ENCODE data around the gene SLC25A28. TPM values are rescaled to one million over a fixed set of nuclear protein-coding genes. Genes with fewer than 3 reads are reported as not detected.

SLC25A28 gene
- total RNA-seq, 1 experiment from 2014 or later: 36.7 TPM

DNA sequence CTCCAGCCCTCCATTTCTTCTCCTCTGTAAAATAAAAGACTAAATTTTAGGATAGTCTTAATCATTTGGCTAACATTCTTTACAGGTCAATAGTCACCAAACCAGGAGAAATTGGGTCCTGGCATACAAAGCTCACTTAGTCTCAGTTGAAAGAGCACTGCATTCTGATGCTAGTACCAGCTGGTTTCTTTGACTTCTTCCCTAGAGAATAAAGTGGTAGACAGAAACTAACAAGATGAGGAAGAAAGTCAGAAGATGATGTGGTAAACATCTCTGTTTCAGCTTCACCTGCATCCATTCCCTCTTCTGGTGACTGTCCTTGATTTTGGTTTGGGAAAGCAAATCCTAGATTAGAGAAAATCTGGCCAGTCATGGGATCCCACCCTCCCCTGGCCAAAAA lies 50.3 kb downstream of the SLC25A28 start:
- H3K36me3 Mint-ChIP-seq (ENCODE audit: insufficient read depth, unreplicated experiment): no peaks in the 10 kb centered on the region
- H3K27me3 Mint-ChIP-seq (ENCODE audit: insufficient read depth, unreplicated experiment): no peaks in the 10 kb centered on the region
- TF ChIP-seq, protein P1, sequence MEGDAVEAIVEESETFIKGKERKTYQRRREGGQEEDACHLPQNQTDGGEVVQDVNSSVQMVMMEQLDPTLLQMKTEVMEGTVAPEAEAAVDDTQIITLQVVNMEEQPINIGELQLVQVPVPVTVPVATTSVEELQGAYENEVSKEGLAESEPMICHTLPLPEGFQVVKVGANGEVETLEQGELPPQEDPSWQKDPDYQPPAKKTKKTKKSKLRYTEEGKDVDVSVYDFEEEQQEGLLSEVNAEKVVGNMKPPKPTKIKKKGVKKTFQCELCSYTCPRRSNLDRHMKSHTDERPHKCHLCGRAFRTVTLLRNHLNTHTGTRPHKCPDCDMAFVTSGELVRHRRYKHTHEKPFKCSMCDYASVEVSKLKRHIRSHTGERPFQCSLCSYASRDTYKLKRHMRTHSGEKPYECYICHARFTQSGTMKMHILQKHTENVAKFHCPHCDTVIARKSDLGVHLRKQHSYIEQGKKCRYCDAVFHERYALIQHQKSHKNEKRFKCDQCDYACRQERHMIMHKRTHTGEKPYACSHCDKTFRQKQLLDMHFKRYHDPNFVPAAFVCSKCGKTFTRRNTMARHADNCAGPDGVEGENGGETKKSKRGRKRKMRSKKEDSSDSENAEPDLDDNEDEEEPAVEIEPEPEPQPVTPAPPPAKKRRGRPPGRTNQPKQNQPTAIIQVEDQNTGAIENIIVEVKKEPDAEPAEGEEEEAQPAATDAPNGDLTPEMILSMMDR (IDR thresholded peaks at IDR 0.05; ENCODE audit: insufficient read depth in 1 of 2, low read depth in 1 of 2, low read length in 1 of 2, severe bottlenecking in 1 of 2, unreplicated experiment in 1 of 2): no peak
- POLR2A ChIA-PET: no interaction called here
- no peak overlapping the region for H3K4me3 Mint-ChIP-seq (ENCODE audit: unreplicated experiment)
- 0 out of 2 replicates have a peak, but pooled peaks cover 3% of the 10 kb centered on the region for H3K4me1 ChIP-seq
- H3K27me3 ChIP-seq (replicated peaks; ENCODE audit: control insufficient read depth, insufficient read depth, low read length): no peaks in the 10 kb centered on the region
- no peaks in the 10 kb centered on the region for H3K9me3 Mint-ChIP-seq (ENCODE audit: unreplicated experiment)
- no peak overlapping the region for H3K4me3 ChIP-seq (ENCODE audit: low read depth, low read length)
- intact Hi-C loops (cut with micrococcal nuclease; ENCODE audit: unreplicated experiment): no loop called here
- H3K9me3 ChIP-seq: no peaks in the 10 kb centered on the region
- no TSS peak for BruUV-seq (replicated peaks)
- no peak overlapping the region for H3K27ac Mint-ChIP-seq (ENCODE audit: unreplicated experiment)
- H3K36me3 ChIP-seq (ENCODE audit: control insufficient read depth, insufficient read depth, low read length): no peaks in the 10 kb centered on the region
- CTCF ChIA-PET: no interaction called here
- H3K4me1 Mint-ChIP-seq (ENCODE audit: low read depth, unreplicated experiment): peaks cover 6% of the 10 kb centered on the region
- DNase-seq: no peak

- intact Hi-C loops (cut with micrococcal nuclease; ENCODE audit: unreplicated experiment): no loop called here
- Histone ChIP-seq H3K27me3 (replicated peaks; ENCODE audit: control insufficient read depth, insufficient read depth, low read length) (no peaks in the 10 kb centered on the region), H3K4me1 (0 out of 2 replicates have a peak, but pooled peaks cover 5% of the 10 kb centered on the region), H3K9me3 (no peaks in the 10 kb centered on the region), H3K4me3 (ENCODE audit: low read depth, low read length) (no peak overlapping the region), H3K36me3 (ENCODE audit: control insufficient read depth, insufficient read depth, low read length) (no peaks in the 10 kb centered on the region)
- TF ChIP-seq, protein P1 (IDR thresholded peaks at IDR 0.05; ENCODE audit: insufficient read depth in 1 of 2, low read depth in 1 of 2, low read length in 1 of 2, severe bottlenecking in 1 of 2, unreplicated experiment in 1 of 2): no peak
- ChIA-PET POLR2A (no interaction called here), CTCF (no interaction called here)
- H3K27me3 Mint-ChIP-seq (ENCODE audit: insufficient read depth, unreplicated experiment): no peaks in the 10 kb centered on the region
- no peak overlapping the region for H3K4me3 Mint-ChIP-seq (ENCODE audit: unreplicated experiment)
- no peak overlapping the region for H3K27ac Mint-ChIP-seq (ENCODE audit: unreplicated experiment)
- DNase-seq: no peak
- BruUV-seq (replicated peaks): no TSS peak
- H3K9me3 Mint-ChIP-seq (ENCODE audit: unreplicated experiment): no peaks in the 10 kb centered on the region
- no peaks in the 10 kb centered on the region for H3K36me3 Mint-ChIP-seq (ENCODE audit: insufficient read depth, unreplicated experiment)
- H3K4me1 Mint-ChIP-seq (ENCODE audit: low read depth, unreplicated experiment): peaks cover 6% of the 10 kb centered on the region
These were observed 50.8 kb downstream of the SLC25A28 start for GRCh38 chr10:99569253-99569939.

- POLR2A ChIA-PET: no interaction called here
- Mint-ChIP-seq H3K36me3 (ENCODE audit: insufficient read depth, unreplicated experiment) (no peaks in the 10 kb centered on the region), H3K9me3 (ENCODE audit: unreplicated experiment) (no peaks in the 10 kb centered on the region), H3K4me3 (ENCODE audit: unreplicated experiment) (no peak overlapping the region), H3K4me1 (ENCODE audit: low read depth, unreplicated experiment) (no peaks in the 10 kb centered on the region), H3K27ac (ENCODE audit: unreplicated experiment) (no peak overlapping the region), H3K27me3 (ENCODE audit: insufficient read depth, unreplicated experiment) (no peaks in the 10 kb centered on the region)
- no TSS peak for BruUV-seq (replicated peaks)
- intact Hi-C loops (cut with micrococcal nuclease; ENCODE audit: unreplicated experiment): no loop called here
- no peak for DNase-seq
- CTCF ChIA-PET: no interaction called here
- Histone ChIP-seq H3K27me3 (replicated peaks; ENCODE audit: control insufficient read depth, insufficient read depth, low read length) (no peaks in the 10 kb centered on the region), H3K36me3 (ENCODE audit: control insufficient read depth, insufficient read depth, low read length) (no peaks in the 10 kb centered on the region), H3K4me3 (ENCODE audit: low read depth, low read length) (no peak overlapping the region), H3K9me3 (no peaks in the 10 kb centered on the region), H3K4me1 (0 out of 2 replicates have a peak, but pooled peaks cover 5% of the 10 kb centered on the region)
- TF ChIP-seq, protein P1 (IDR thresholded peaks at IDR 0.05; ENCODE audit: insufficient read depth in 1 of 2, low read depth in 1 of 2, low read length in 1 of 2, severe bottlenecking in 1 of 2, unreplicated experiment in 1 of 2): no peak
These were observed 55.1 kb downstream of the SLC25A28 start for GRCh38 chr10:99565166-99565565.
